Measurements from ENCODE around the gene SCIMP. TPM values are rescaled to one million over a fixed set of nuclear protein-coding genes. Genes with fewer than 3 reads are reported as not detected.

SCIMP gene
- total RNA-seq, 4 donors from 2014 or later: 0.82 to 9.1 (median 2.6) TPM; not detected in 1

DNA sequence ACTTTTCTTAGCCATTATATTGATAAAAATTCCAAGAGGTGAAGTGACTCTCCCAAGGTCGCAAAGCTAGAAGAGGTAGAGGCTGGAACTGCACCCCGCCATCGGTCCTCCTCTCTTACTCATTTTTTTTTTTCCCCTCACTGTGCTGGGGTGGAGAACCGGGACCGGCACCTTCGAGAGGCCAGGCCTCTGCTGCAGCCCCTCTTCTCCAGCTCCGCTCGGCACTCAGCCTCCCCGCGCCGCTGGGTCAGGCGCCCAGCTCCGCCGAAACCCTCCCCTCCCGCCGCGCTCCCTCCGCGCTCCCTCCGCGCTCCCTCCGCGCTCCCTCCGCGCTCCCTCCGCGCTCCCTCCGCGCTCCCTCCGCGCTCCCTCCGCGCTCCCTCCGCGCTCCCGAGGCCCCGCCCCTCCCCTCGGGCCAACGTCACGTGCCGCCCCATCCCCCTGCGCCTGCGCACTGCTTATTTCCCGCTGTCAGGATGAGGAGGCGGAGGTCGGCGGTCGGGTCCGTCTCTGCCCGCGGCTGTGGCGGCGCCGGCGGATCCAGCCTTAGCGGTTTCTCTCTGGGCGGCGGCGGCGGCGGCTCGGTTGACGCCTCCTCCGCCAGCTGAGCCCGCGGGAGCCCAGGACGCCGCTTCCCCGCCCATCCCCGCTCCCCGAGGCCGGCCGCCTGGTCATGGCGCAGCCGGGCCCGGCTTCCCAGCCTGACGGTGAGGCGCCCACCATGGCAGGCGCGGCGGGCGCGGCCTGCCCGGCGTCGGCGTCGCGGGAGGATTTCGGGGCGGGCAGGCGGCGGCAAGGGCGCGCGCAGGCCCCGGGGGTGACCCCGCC is 47.4 kb upstream of the SCIMP start, which contains the start of gene RABEP1:
Gene RABEP1, plus strand, starts transcription at position 471 of the 828 bp plus-strand sequence. Its CDS starts 203 bp downstream, at position 674.
- no peaks in the 10 kb centered on the region for H3K27me3 ChIP-seq
- intact Hi-C loops (cut with DNase I; ENCODE audit: low total_unique reads): no loop called here

DNA sequence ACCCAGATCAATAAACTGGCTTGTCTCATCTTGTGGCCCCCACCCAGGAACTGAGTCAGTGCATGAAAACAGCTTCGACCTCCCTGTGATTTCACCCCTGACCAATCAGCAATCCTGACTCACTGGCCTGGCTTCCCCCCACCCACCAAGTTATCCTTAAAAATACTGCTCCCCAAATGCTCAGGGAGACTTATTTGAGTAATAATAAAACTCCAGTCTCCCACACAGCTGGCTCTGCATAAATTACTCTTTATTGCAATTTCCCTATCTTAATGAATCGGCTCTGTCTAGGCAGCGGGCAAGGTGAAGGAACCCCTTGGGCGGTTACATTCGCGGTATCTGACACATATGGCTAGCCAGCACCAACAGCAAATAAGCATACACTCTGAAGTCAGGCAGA is 37.7 kb upstream of the SCIMP start:
- no peak for DNase-seq
- TF ChIP-seq POLR2AphosphoS5 (IDR thresholded peaks at IDR 0.05) (no peak), EP300 (IDR thresholded peaks at IDR 0.05; ENCODE audit: low read depth) (no peak), POLR2A (IDR thresholded peaks at IDR 0.05) (no peak)
- TF ChIP-seq, protein P1, sequence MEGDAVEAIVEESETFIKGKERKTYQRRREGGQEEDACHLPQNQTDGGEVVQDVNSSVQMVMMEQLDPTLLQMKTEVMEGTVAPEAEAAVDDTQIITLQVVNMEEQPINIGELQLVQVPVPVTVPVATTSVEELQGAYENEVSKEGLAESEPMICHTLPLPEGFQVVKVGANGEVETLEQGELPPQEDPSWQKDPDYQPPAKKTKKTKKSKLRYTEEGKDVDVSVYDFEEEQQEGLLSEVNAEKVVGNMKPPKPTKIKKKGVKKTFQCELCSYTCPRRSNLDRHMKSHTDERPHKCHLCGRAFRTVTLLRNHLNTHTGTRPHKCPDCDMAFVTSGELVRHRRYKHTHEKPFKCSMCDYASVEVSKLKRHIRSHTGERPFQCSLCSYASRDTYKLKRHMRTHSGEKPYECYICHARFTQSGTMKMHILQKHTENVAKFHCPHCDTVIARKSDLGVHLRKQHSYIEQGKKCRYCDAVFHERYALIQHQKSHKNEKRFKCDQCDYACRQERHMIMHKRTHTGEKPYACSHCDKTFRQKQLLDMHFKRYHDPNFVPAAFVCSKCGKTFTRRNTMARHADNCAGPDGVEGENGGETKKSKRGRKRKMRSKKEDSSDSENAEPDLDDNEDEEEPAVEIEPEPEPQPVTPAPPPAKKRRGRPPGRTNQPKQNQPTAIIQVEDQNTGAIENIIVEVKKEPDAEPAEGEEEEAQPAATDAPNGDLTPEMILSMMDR (IDR thresholded peaks at IDR 0.05): no peak
- H3K4me1 ChIP-seq: no peaks in the 10 kb centered on the region

More for the DNA sequence above, 47.4 kb upstream of the SCIMP start, which contains the start of gene RABEP1:
- Histone ChIP-seq H3K4me3 (peak within 1 kb of the TSS; percentile 61 to 97 (median 86)), H3K9me3 (no peaks in the 10 kb centered on the region), H3K36me3 (no peaks in the 10 kb centered on the region), H3K4me1 (peaks cover 3 to 37% (median 15%) of the 10 kb centered on the region in 4 donors), H3K27ac (peak within 1 kb of the TSS; percentile 83 to 98 (median 94))
- 1% methylated on average over 51 of the region's 98 CpGs; no CpG with 5 or more reads in 1 of the 2 donors for WGBS, 2 donors (ENCODE audit: low coverage in 1 of 2)
- TF ChIP-seq, protein P1 (IDR thresholded peaks at IDR 0.05): peak in 4 of 5 experiments; percentile 20 to 67 (median 48)
- TF ChIP-seq EP300 (IDR thresholded peaks at IDR 0.05; ENCODE audit: low read depth): no peak
- peak; percentile 82 for TF ChIP-seq POLR2A (IDR thresholded peaks at IDR 0.05)
- peak; percentile 94 to 97 (median 96) for TF ChIP-seq POLR2AphosphoS5 (IDR thresholded peaks at IDR 0.05)
- DNase-seq: peak; percentile 95
- in situ Hi-C loops (cut with MboI; ENCODE audit: low pct_ligation_motif_present in 1 of 4, low pct_unique_long_range_greater_than_20kb in 1 of 4, low sequenced_read_pairs in 3 of 4): no loop called here

DNA sequence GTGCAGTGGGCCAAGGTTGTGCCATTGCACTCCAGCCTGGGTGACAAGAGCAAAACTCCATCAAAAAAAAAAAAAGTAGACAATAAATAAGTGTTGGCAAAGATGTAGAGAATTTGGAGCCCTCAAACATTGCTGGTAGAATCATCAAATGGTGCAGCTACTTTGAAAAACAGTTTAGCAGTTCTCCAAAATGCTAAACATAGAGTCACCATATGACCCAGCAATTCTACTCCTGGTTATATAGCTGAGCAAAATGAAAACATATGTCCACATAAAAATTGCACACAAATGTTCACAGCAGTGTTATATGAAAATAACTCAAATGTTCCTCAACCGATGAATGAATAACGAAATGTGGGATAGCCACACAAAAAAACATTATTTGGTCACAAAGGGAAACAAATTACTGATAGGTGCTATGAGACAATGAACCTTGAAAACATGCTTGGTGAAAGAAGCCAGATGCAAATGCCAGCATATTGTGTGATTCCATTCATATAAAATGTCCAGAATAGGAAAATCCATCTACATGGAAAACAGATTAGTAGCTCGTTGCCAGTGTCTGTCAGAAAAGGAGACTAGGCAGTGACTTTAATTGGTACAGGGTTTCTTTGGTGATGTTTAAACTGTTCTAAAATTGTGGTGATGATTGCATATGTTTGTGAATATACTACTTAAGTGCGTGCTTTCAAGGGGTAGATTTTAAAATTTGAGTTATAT is 34.7 kb upstream of the SCIMP start:
- in situ Hi-C loops (cut with MboI; ENCODE audit: low pct_ligation_motif_present in 1 of 4, low pct_unique_long_range_greater_than_20kb in 1 of 4, low sequenced_read_pairs in 3 of 4): no loop called here
- Histone ChIP-seq H3K27me3 (no peaks in the 10 kb centered on the region), H3K9me3 (no peaks in the 10 kb centered on the region), H3K4me3 (no peak overlapping the region), H3K4me1 (no peaks in the 10 kb centered on the region), H3K27ac (no peak overlapping the region), H3K36me3 (no peaks in the 10 kb centered on the region)
- 80 to 88% methylated on average over 4 of the region's 4 CpGs for WGBS, 2 donors (ENCODE audit: low coverage in 1 of 2)
- intact Hi-C loops (cut with DNase I; ENCODE audit: low total_unique reads): no loop called here
- TF ChIP-seq EP300 (IDR thresholded peaks at IDR 0.05; ENCODE audit: low read depth): no peak
- no peak for TF ChIP-seq POLR2A (IDR thresholded peaks at IDR 0.05)
- TF ChIP-seq, protein P1 (IDR thresholded peaks at IDR 0.05): no peak
- no peak for TF ChIP-seq POLR2AphosphoS5 (IDR thresholded peaks at IDR 0.05)
- DNase-seq: no peak

More for the DNA sequence above, 37.7 kb upstream of the SCIMP start:
- H3K27me3 ChIP-seq: no peaks in the 10 kb centered on the region
- H3K4me3 ChIP-seq: no peak overlapping the region
- H3K27ac ChIP-seq: no peak overlapping the region
- no peaks in the 10 kb centered on the region for H3K9me3 ChIP-seq
- in situ Hi-C loops (cut with MboI; ENCODE audit: low pct_ligation_motif_present in 1 of 4, low pct_unique_long_range_greater_than_20kb in 1 of 4, low sequenced_read_pairs in 3 of 4): no loop called here
- H3K36me3 ChIP-seq: no peaks in the 10 kb centered on the region
- WGBS, 2 donors (ENCODE audit: low coverage in 1 of 2): 69 to 71% methylated on average over 3 to 6 of the region's 6 CpGs
- intact Hi-C loops (cut with DNase I; ENCODE audit: low total_unique reads): no loop called here

DNA sequence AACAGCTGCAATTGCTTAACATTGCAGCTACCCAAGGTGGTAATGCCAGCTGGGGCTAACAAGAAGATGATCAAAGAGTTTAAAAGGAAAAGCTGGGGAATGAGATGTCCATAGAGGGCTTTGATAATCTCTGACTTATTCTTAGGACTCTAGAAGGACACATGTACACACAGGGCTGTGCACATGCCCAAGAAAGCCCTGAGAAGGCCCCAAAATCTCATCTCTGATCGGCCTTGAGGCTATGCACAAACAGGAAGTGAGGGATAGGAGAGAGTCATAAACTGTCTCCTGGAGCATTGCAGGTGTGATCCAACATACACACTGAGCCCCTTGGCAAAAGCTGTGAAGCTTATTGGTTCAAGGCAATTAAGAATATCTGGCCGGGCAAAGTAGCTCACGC is 30.2 kb upstream of the SCIMP start:
- in situ Hi-C loops (cut with MboI; ENCODE audit: low pct_ligation_motif_present in 1 of 4, low pct_unique_long_range_greater_than_20kb in 1 of 4, low sequenced_read_pairs in 3 of 4) (no loop called here), intact Hi-C loops (cut with DNase I; ENCODE audit: low total_unique reads) (no loop called here)
- TF ChIP-seq EP300 (IDR thresholded peaks at IDR 0.05; ENCODE audit: low read depth) (no peak), POLR2AphosphoS5 (IDR thresholded peaks at IDR 0.05) (no peak)
- TF ChIP-seq, protein P1 (IDR thresholded peaks at IDR 0.05): no peak
- no peak for DNase-seq
- no peak overlapping the region for H3K27ac ChIP-seq
- no peaks in the 10 kb centered on the region for H3K36me3 ChIP-seq
- WGBS, 2 donors (ENCODE audit: low coverage in 1 of 2): 19 to 39% methylated on average over 3 of the region's 3 CpGs
- no peaks in the 10 kb centered on the region for H3K4me1 ChIP-seq
- H3K4me3 ChIP-seq: no peak overlapping the region
- H3K9me3 ChIP-seq: no peaks in the 10 kb centered on the region
- no peaks in the 10 kb centered on the region for H3K27me3 ChIP-seq

Data from transverse colon (tissue), 4 donors.